Prostate gland (tissue), 2 donors: ENCODE data around the gene NAMPT. TPM values are rescaled to one million over a fixed set of nuclear protein-coding genes. Genes with fewer than 3 reads are reported as not detected.
A peak's percentile ranks its signal among the peaks of the same experiment; 100 is the strongest.
"Not testable (repeated sequence)": the region's sequence is repeated elsewhere in the genome, so short reads cannot be mapped to it uniquely, and the experiment has no call there.

Experiments used
- DNase-seq: peaks from one replicate; pipeline ENCODE4 v3.0.0-alpha.2; 2019; ENCODE audit warnings: low spot score
- H3K27ac ChIP-seq, 2 donors: fragments of 200-600 bp; sonication (generic); 2 replicates each; pipeline ENCODE4 v1.5.1; 2017 to 2019
- H3K27me3 ChIP-seq: fragments of 200-600 bp; sonication (generic); replicated peaks from 2 replicates; pipeline ENCODE4 v1.5.1; 2019; ENCODE audit not compliant: insufficient read depth
- H3K36me3 ChIP-seq, 2 donors: fragments of 200-600 bp; sonication (generic); 1 replicate in 1 of 2; 2 replicates in 1 of 2; pipeline versions ENCODE4 v1.5.1 to v1.8.1; 2017 to 2019
- H3K4me1 ChIP-seq: fragments of 200-600 bp; sonication (generic); replicated peaks from 2 replicates; pipeline ENCODE4 v1.5.1; 2019
- H3K4me3 ChIP-seq, 2 donors: fragments of 200-600 bp; sonication (generic); 2 replicates each; pipeline ENCODE4 v1.5.1; 2017 to 2019
- H3K9me3 ChIP-seq: fragments of 200-600 bp; sonication (generic); 2 replicates; pipeline ENCODE4 v1.5.1; 2017
- CTCF ChIP-seq, 4 experiments: fragments of 200-600 bp in 2 of 4; fragments of 450-650 bp in 2 of 4; sonication (generic) in 2 of 4; IDR thresholded peaks; 1 replicate in 3 of 4; 2 replicates in 1 of 4; pipeline ENCODE4 v1.5.1; 2016 to 2019; ENCODE audit warnings: antibody characterized with exemption in 4 of 4, mild to moderate bottlenecking in 2 of 4, moderate library complexity in 2 of 4
- POLR2A ChIP-seq: fragments of 450-650 bp; IDR thresholded peaks from one replicate; pipeline ENCODE4 v1.6.1; 2016; ENCODE audit warnings: antibody characterized with exemption, mild to moderate bottlenecking
- POLR2AphosphoS5 ChIP-seq: sonication (generic); formaldehyde crosslinking; IDR thresholded peaks from one replicate; pipeline ENCODE4 v1.6.1; 2017; ENCODE audit warnings: antibody characterized with exemption
- WGBS: methylation state at CpG from one replicate; pipeline ENCODE4 v1.1.5; 2018; 5-methylcytosine and 5-hydroxymethylcytosine counted together
- intact Hi-C: fragments of 100-400 bp; cut with DNase I; formaldehyde crosslinking; loops from one replicate; pipeline ENCODE4 v1.14.2; 2022
- total RNA-seq, 2 donors: library from RNA; depleted of rRNA; stranded (reverse); fragments of >200 nt; gene quantifications; one replicate each; pipeline ENCODE4 v1.1.0, GENCODE V29; 2016

NAMPT gene
- total RNA-seq, 2 donors from 2014 or later: 108 to 284 TPM

- intact Hi-C loops: no loop called here
- H3K4me1 ChIP-seq: no peaks in the 10 kb centered on the region
- TF ChIP-seq POLR2AphosphoS5 (no peak), CTCF (IDR thresholded peaks at IDR 0.05) (no peak), POLR2A (no peak)
- no peak for DNase-seq
- no peaks in the 10 kb centered on the region for H3K36me3 ChIP-seq
- 69% methylated on average over 11 of the region's 11 CpGs for WGBS
- no peak overlapping the region for H3K4me3 ChIP-seq
- no peaks in the 10 kb centered on the region for H3K9me3 ChIP-seq
- H3K27me3 ChIP-seq: no peaks in the 10 kb centered on the region
- peak overlapping the region; percentile 3 to 6 for H3K27ac ChIP-seq
Observed at GRCh38 chr7:106327538-106328481, 43.0 kb upstream of the NAMPT start.

GRCh38 chr7:106326594-106327537 is 42.1 kb upstream of the NAMPT start:
- Histone ChIP-seq H3K36me3 (no peaks in the 10 kb centered on the region), H3K27me3 (no peaks in the 10 kb centered on the region), H3K4me1 (no peaks in the 10 kb centered on the region), H3K9me3 (no peaks in the 10 kb centered on the region), H3K4me3 (no peak overlapping the region), H3K27ac (peak overlapping the region; percentile 3 to 6)
- 85% methylated on average over 7 of the region's 7 CpGs for WGBS
- TF ChIP-seq POLR2A (no peak), CTCF (IDR thresholded peaks at IDR 0.05) (no peak), POLR2AphosphoS5 (no peak)
- intact Hi-C loops: no loop called here
- DNase-seq: no peak

- 89% methylated on average over 2 of the region's 2 CpGs for WGBS
- intact Hi-C loops: not testable (repeated sequence)
Observed at GRCh38 chr7:106324509-106324908, 39.7 kb upstream of the NAMPT start.

GRCh38 chr7:106320254-106320770 is 35.5 kb upstream of the NAMPT start:
- H3K27me3 ChIP-seq, DNase-seq, H3K36me3 ChIP-seq, H3K9me3 ChIP-seq, H3K4me1 ChIP-seq, H3K4me3 ChIP-seq, intact Hi-C loops, H3K27ac ChIP-seq: not testable (repeated sequence)
- 89% methylated on average over 9 of the region's 9 CpGs for WGBS

More at GRCh38 chr7:106324509-106324908, 39.7 kb upstream of the NAMPT start:
- not testable (repeated sequence) for DNase-seq, H3K36me3 ChIP-seq, H3K4me3 ChIP-seq, H3K27ac ChIP-seq, H3K27me3 ChIP-seq, H3K9me3 ChIP-seq, H3K4me1 ChIP-seq

GRCh38 chr7:106318482-106318881 is 33.7 kb upstream of the NAMPT start:
- Histone ChIP-seq H3K36me3 (no peaks in the 10 kb centered on the region), H3K4me3 (no peak overlapping the region), H3K9me3 (no peaks in the 10 kb centered on the region), H3K27me3 (no peaks in the 10 kb centered on the region), H3K27ac (peak overlapping the region; percentile 20 to 35), H3K4me1 (no peaks in the 10 kb centered on the region)
- TF ChIP-seq CTCF (IDR thresholded peaks at IDR 0.05): no peak
- no peak for TF ChIP-seq POLR2A
- TF ChIP-seq POLR2AphosphoS5: no peak
- 100% methylated on average over 2 of the region's 2 CpGs for WGBS
- no peak for DNase-seq
- intact Hi-C loops: no loop called here
